ENCODE results near the gene PPP1CA.

GRCh38 chr11:67406969-67407687 lies 5.5 kb upstream of the PPP1CA start:
- TF ChIP-seq CTCF (IDR thresholded peaks at IDR 0.05) (no peak), POLR2A (IDR thresholded peaks at IDR 0.05) (no peak)

All from lower leg skin (tissue), 3 donors.